ENCODE results near the gene CALHM6. TPM values are rescaled to one million over a fixed set of nuclear protein-coding genes. Genes with fewer than 3 reads are reported as not detected.

The CALHM6 gene
- total RNA-seq, 6 donors from 2014 or later, result 2.7 to 23.0 (median 7.1) TPM; not detected in 2

DNA sequence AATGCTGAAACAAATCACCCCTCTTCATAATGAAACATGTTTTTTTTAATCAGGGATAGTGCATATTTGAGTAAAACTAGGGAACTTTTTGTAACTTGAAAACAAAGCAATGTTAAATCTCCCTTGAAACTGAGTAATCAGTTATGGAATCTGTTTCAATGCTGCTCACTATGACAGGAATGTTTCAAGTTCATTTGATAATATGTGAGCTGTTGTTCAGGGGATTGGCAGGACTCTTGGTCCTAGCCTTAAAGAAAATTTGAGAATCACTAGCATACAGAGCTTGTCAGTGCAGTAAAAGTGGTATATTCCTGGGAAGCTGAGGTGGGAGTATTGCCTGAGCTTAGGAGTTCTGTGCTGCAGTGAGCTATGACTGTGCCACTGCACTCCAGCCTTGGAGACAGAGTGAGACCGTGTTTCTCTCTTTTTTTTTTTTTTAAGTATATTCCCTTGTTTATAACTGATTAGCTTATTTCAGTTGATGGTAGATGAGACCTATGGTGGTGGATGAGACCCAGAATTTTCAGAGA is 21.6 kb upstream of the CALHM6 start:
- TF ChIP-seq POLR2A (IDR thresholded peaks at IDR 0.05) (no peak), EP300 (IDR thresholded peaks at IDR 0.05) (no peak), POLR2AphosphoS5 (IDR thresholded peaks at IDR 0.05) (no peak)
- TF ChIP-seq, protein P1, sequence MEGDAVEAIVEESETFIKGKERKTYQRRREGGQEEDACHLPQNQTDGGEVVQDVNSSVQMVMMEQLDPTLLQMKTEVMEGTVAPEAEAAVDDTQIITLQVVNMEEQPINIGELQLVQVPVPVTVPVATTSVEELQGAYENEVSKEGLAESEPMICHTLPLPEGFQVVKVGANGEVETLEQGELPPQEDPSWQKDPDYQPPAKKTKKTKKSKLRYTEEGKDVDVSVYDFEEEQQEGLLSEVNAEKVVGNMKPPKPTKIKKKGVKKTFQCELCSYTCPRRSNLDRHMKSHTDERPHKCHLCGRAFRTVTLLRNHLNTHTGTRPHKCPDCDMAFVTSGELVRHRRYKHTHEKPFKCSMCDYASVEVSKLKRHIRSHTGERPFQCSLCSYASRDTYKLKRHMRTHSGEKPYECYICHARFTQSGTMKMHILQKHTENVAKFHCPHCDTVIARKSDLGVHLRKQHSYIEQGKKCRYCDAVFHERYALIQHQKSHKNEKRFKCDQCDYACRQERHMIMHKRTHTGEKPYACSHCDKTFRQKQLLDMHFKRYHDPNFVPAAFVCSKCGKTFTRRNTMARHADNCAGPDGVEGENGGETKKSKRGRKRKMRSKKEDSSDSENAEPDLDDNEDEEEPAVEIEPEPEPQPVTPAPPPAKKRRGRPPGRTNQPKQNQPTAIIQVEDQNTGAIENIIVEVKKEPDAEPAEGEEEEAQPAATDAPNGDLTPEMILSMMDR (IDR thresholded peaks at IDR 0.05), result no peak
- 63 to 86% methylated on average over 1 of the region's 1 CpG for WGBS, 2 donors
- peaks cover 0 to 6% (median 2%) of the 10 kb centered on the region in 4 donors for H3K4me1 ChIP-seq
- ATAC-seq (ENCODE audit: low FRiP score in 2 of 2) (no peak), DNase-seq (no peak)
- no peaks in the 10 kb centered on the region for H3K27me3 ChIP-seq
- H3K36me3 ChIP-seq, result peaks cover 0 to 9% (median 2%) of the 10 kb centered on the region in 4 donors
- no peak overlapping the region for H3K27ac ChIP-seq
- H3K4me3 ChIP-seq, result no peak overlapping the region
- H3K9me3 ChIP-seq, result no peaks in the 10 kb centered on the region

GRCh38 chr6:116443105-116443504 is 18.1 kb upstream of the CALHM6 start:
- 80 to 84% methylated on average over 2 of the region's 2 CpGs for WGBS, 2 donors
- ATAC-seq (ENCODE audit: low FRiP score in 2 of 2) (no peak), DNase-seq (no peak)
- H3K4me1 ChIP-seq, result peaks cover 6 to 14% (median 10%) of the 10 kb centered on the region in 4 donors
- H3K36me3 ChIP-seq, result no peaks in the 10 kb centered on the region
- no peaks in the 10 kb centered on the region for H3K9me3 ChIP-seq
- no peak for TF ChIP-seq POLR2AphosphoS5 (IDR thresholded peaks at IDR 0.05)
- no peak for TF ChIP-seq POLR2A (IDR thresholded peaks at IDR 0.05)
- TF ChIP-seq, protein P1 (IDR thresholded peaks at IDR 0.05), result no peak
- TF ChIP-seq EP300 (IDR thresholded peaks at IDR 0.05), result no peak
- no peak overlapping the region for H3K27ac ChIP-seq
- H3K27me3 ChIP-seq, result no peaks in the 10 kb centered on the region
- no peak overlapping the region for H3K4me3 ChIP-seq

GRCh38 chr6:116444092-116444491 is 17.1 kb upstream of the CALHM6 start:
- no peak overlapping the region for H3K4me3 ChIP-seq
- H3K36me3 ChIP-seq, result no peaks in the 10 kb centered on the region
- H3K4me1 ChIP-seq, result peaks cover 6 to 14% (median 10%) of the 10 kb centered on the region in 4 donors
- H3K27ac ChIP-seq, result no peak overlapping the region
- 16 to 28% methylated on average over 3 of the region's 3 CpGs for WGBS, 2 donors
- TF ChIP-seq, protein P1 (IDR thresholded peaks at IDR 0.05), result peak in 4 of 6 experiments; percentile 22 to 50 (median 47)
- TF ChIP-seq POLR2A (IDR thresholded peaks at IDR 0.05) (no peak), POLR2AphosphoS5 (IDR thresholded peaks at IDR 0.05) (no peak)
- no peak for DNase-seq
- no peaks in the 10 kb centered on the region for H3K9me3 ChIP-seq
- no peak for ATAC-seq (ENCODE audit: low FRiP score in 2 of 2)
- no peaks in the 10 kb centered on the region for H3K27me3 ChIP-seq

DNA sequence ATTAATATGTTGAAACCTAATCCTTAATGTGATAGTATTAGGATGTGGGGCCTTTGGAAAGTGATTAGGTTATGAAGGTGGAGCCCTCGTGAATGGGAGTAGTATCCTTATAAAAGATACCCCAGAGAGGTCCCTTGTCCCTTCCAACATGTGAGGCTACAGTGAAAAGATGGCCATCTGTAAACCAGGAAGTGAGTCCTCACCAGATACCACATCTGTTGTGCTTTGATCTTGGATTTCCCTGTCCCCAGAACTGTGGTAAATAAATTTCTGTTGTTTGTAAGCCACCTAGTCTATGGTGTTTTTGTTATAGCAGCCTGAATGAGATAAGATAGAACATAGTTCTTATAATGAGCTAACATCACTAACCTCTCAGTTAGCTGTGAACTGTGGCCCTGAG is 16.6 kb upstream of the CALHM6 start:
- no peak overlapping the region for H3K27ac ChIP-seq
- 68 to 71% methylated on average over 1 of the region's 1 CpG for WGBS, 2 donors
- no peaks in the 10 kb centered on the region for H3K9me3 ChIP-seq
- DNase-seq (no peak), ATAC-seq (ENCODE audit: low FRiP score in 2 of 2) (no peak)
- no peak overlapping the region for H3K4me3 ChIP-seq
- H3K27me3 ChIP-seq, result no peaks in the 10 kb centered on the region
- no peaks in the 10 kb centered on the region for H3K36me3 ChIP-seq
- TF ChIP-seq POLR2A (IDR thresholded peaks at IDR 0.05), result no peak
- TF ChIP-seq, protein P1 (IDR thresholded peaks at IDR 0.05), result no peak
- peaks cover 6 to 14% (median 10%) of the 10 kb centered on the region in 4 donors for H3K4me1 ChIP-seq

DNA sequence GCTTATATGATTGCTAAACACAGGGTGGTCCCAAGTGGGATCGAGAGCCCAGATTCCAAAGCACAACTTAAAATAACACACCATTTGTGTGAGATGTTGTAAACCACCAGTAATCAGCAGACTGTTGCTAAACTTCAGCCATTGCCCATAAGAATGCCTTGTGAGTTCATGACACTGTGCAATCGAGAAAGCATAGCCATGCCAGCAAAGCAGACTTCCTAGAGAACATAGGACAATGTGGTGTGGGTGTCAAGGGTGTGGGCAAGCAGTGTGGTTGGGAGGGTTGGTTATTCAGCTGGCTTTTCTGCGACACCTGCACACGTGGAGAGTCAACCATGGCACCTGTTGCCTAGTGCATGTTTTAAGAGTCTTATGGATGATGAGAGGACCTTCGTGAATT is 16.1 kb upstream of the CALHM6 start:
- 74 to 90% methylated on average over 5 of the region's 5 CpGs for WGBS, 2 donors
- Histone ChIP-seq H3K9me3 (no peaks in the 10 kb centered on the region), H3K27ac (no peak overlapping the region), H3K4me1 (peaks cover 6 to 14% (median 10%) of the 10 kb centered on the region in 4 donors), H3K27me3 (no peaks in the 10 kb centered on the region), H3K36me3 (no peaks in the 10 kb centered on the region), H3K4me3 (no peak overlapping the region)
- ATAC-seq (ENCODE audit: low FRiP score in 2 of 2) (peak; percentile 31 to 36), DNase-seq (no peak)
- TF ChIP-seq EP300 (IDR thresholded peaks at IDR 0.05), result no peak
- TF ChIP-seq, protein P1 (IDR thresholded peaks at IDR 0.05), result no peak
